IMR-90 (cell line): ENCODE measurements around the gene SDS. TPM values are rescaled to one million over a fixed set of nuclear protein-coding genes. Genes with fewer than 3 reads are reported as not detected.

Experiments
- ATAC-seq: fragments of 200-7000 bp; cut with Tn5 transposase; 2 replicates; pipeline ENCODE4 v1.9.1; 2020; ENCODE audit warnings: low read depth, mild to moderate bottlenecking, moderate library complexity
- BruUV-seq: library from RNA; stranded (reverse); fragments of 400-500 nt; replicated peaks from 2 replicates; lab custom pipeline; 2021; lab: Mats Ljungman, UMichigan
- CTCF ChIA-PET: fragments of 300-600 bp; formaldehyde crosslinking; extraction: SDS; loops from one replicate; lab custom pipeline; 2021; ENCODE audit warnings: antibody characterized with exemption; lab: Yijun Ruan, JAX
- POLR2A ChIA-PET: fragments of 300-600 bp; sonication (Branson Sonifier 250); formaldehyde crosslinking; loops from one replicate; lab custom pipeline; 2022; ENCODE audit warnings: antibody characterized with exemption; ENCODE audit not compliant: unreplicated experiment; lab: Charles Lee
- DNase-seq: peaks from one replicate; pipeline ENCODE4 v3.0.0; 2013
- H2AFZ ChIP-seq: replicated peaks from 2 replicates; pipeline ENCODE3; 2013; ENCODE audit warnings: low read length, mild to moderate bottlenecking; ENCODE audit not compliant: poor library complexity
- H2AK5ac ChIP-seq: 2 replicates; pipeline ENCODE4 v1.6.1; 2013; ENCODE audit warnings: low read depth, low read length, inconsistent platforms
- H2AK9ac ChIP-seq: replicated peaks from 2 replicates; pipeline ENCODE3; 2013; ENCODE audit warnings: mild to moderate bottlenecking, low read depth, low read length, moderate library complexity; ENCODE audit not compliant: poor library complexity
- H2BK120ac ChIP-seq: 2 replicates; pipeline ENCODE4 v1.6.1; 2013; ENCODE audit warnings: low read depth, low read length, inconsistent platforms
- H2BK15ac ChIP-seq: 3 replicates; pipeline ENCODE4 v1.6.1; 2013; ENCODE audit warnings: low read depth, low read length, inconsistent platforms
- H2BK20ac ChIP-seq: 2 replicates; pipeline ENCODE4 v1.6.1; 2013; ENCODE audit warnings: low read depth, mild to moderate bottlenecking, inconsistent platforms, low read length, moderate library complexity
- H2BK5ac ChIP-seq: 2 replicates; pipeline ENCODE4 v1.6.1; 2013; ENCODE audit warnings: mild to moderate bottlenecking, low read depth, low read length, inconsistent platforms; ENCODE audit not compliant: poor library complexity, severe bottlenecking
- H3K14ac ChIP-seq: replicated peaks from 2 replicates; pipeline ENCODE4 v1.6.1; 2013; ENCODE audit warnings: low read depth, low read length, inconsistent platforms
- H3K18ac ChIP-seq: 2 replicates; pipeline ENCODE4 v1.6.1; 2013; ENCODE audit warnings: low read depth, low read length, control low read depth
- H3K23ac ChIP-seq: 2 replicates; pipeline ENCODE4 v1.6.1; 2013; ENCODE audit warnings: low read depth, low read length, inconsistent platforms
- H3K27ac ChIP-seq: 2 replicates; pipeline ENCODE4 v1.5.1; 2013; ENCODE audit warnings: mild to moderate bottlenecking, control low read depth, low read length; ENCODE audit not compliant: insufficient read depth
- H3K27me3 ChIP-seq: 2 replicates; pipeline ENCODE4 v1.6.1; 2013; ENCODE audit warnings: low read length; ENCODE audit not compliant: control insufficient read depth, insufficient read depth
- H3K36me3 ChIP-seq: 2 replicates; pipeline ENCODE4 v1.6.1; 2013; ENCODE audit warnings: low read length, mixed read lengths; ENCODE audit not compliant: control insufficient read depth, insufficient read depth
- H3K4ac ChIP-seq: 2 replicates; pipeline ENCODE4 v1.6.1; 2013; ENCODE audit warnings: low read depth, low read length, inconsistent platforms
- H3K4me1 ChIP-seq: 2 replicates; pipeline ENCODE4 v1.6.1; 2013; ENCODE audit warnings: low read length, mixed read lengths; ENCODE audit not compliant: control insufficient read depth, insufficient read depth
- H3K4me2 ChIP-seq: 2 replicates; pipeline ENCODE4 v1.6.1; 2013; ENCODE audit warnings: low read depth, mild to moderate bottlenecking, control low read depth, low read length, moderate library complexity
- H3K4me3 ChIP-seq: 2 replicates; pipeline ENCODE4 v1.5.1; 2013; ENCODE audit warnings: low read depth, mild to moderate bottlenecking, control low read depth, low read length, moderate library complexity; ENCODE audit not compliant: insufficient read depth
- H3K56ac ChIP-seq: 2 replicates; pipeline ENCODE4 v1.6.1; 2013; ENCODE audit warnings: low read length, inconsistent platforms; ENCODE audit not compliant: insufficient read depth; ENCODE audit errors: extremely low read depth
- H3K79me1 ChIP-seq, 2 experiments: 2 replicates each; pipeline ENCODE4 v1.6.1; 2013; ENCODE audit warnings: low read length in 2 of 2, inconsistent platforms in 1 of 2, low read depth in 1 of 2
- H3K9ac ChIP-seq: 2 replicates; pipeline ENCODE4 v1.6.1; 2013; ENCODE audit warnings: low read depth, low read length, control low read depth
- H3K9me1 ChIP-seq: 2 replicates; pipeline ENCODE4 v1.6.1; 2013; ENCODE audit warnings: low read length, inconsistent platforms; ENCODE audit not compliant: insufficient read depth
- H3K9me3 ChIP-seq: 2 replicates; pipeline ENCODE4 v1.6.1; 2013; ENCODE audit warnings: low read length; ENCODE audit not compliant: control insufficient read depth, insufficient read depth
- H4K20me1 ChIP-seq: 2 replicates; pipeline ENCODE4 v1.6.1; 2013; ENCODE audit warnings: low read length, inconsistent platforms; ENCODE audit not compliant: insufficient read depth
- H4K5ac ChIP-seq: 2 replicates; pipeline ENCODE4 v1.6.1; 2013; ENCODE audit warnings: mild to moderate bottlenecking, low read depth, low read length, control low read depth
- H4K8ac ChIP-seq, 2 experiments: 2 replicates each; pipeline ENCODE4 v1.6.1; 2013; ENCODE audit warnings: low read depth in 2 of 2, low read length in 2 of 2, control low read depth in 1 of 2, inconsistent platforms in 1 of 2
- H4K91ac ChIP-seq: 2 replicates; pipeline ENCODE4 v1.6.1; 2013; ENCODE audit warnings: low read depth, low read length, inconsistent platforms; ENCODE audit not compliant: insufficient read depth
- CEBPB ChIP-seq: IDR thresholded peaks from 2 replicates; pipeline ENCODE4 v1.6.1; 2012; ENCODE audit warnings: low read depth, low read length, improper control_type of control experiment
- ELK1 ChIP-seq: fragments of 150-350 bp; IDR thresholded peaks from 2 replicates; pipeline ENCODE4 v1.6.1; 2016; ENCODE audit warnings: low read depth, mild to moderate bottlenecking, low read length, moderate library complexity, borderline replicate concordance
- FOS ChIP-seq: fragments of 150-350 bp; IDR thresholded peaks from 2 replicates; pipeline ENCODE4 v1.6.1; 2016; ENCODE audit warnings: low read depth, low read length
- MAFK ChIP-seq: IDR thresholded peaks from 2 replicates; pipeline ENCODE4 v1.6.1; 2012; ENCODE audit warnings: low read depth, low read length, improper control_type of control experiment
- MXI1 ChIP-seq: IDR thresholded peaks from 2 replicates; pipeline ENCODE4 v1.6.1; 2012; ENCODE audit warnings: low read depth, mild to moderate bottlenecking, low read length, moderate library complexity, borderline replicate concordance
- RFX5 ChIP-seq: IDR thresholded peaks from 2 replicates; pipeline ENCODE4 v1.8.0; 2012; ENCODE audit warnings: low read depth, mild to moderate bottlenecking, low read length, moderate library complexity
- WGBS, 2 experiments: methylation state at CpG; one replicate each; pipeline versions ENCODE4 v1.1.5 to v1.1.7; 2013; ENCODE audit warnings: missing lambda C conversion rate in 2 of 2; ENCODE audit not compliant: insufficient read length in 1 of 2; ENCODE audit errors: extremely low coverage in 2 of 2; 5-methylcytosine and 5-hydroxymethylcytosine counted together
- dilution Hi-C: fragments of 300-500 bp; cut with HindIII; formaldehyde crosslinking; loops from one replicate; pipeline ENCODE4 v1.14.3; 2018; ENCODE audit warnings: low sequenced_read_pairs; ENCODE audit not compliant: unreplicated experiment
- in situ Hi-C: fragments of 300-500 bp; cut with MboI; formaldehyde crosslinking; loops from 3 replicates; pipeline ENCODE4 v1.14.3; 2019; ENCODE audit warnings: low sequenced_read_pairs, inconsistent platforms, mixed read lengths
- intact Hi-C: fragments of 100-400 bp; cut with micrococcal nuclease; formaldehyde crosslinking; loops from 2 replicates; pipeline ENCODE4 v1.10.0; 2022
- polyA plus RNA-seq, 3 experiments: library from polyadenylated mRNA; depleted of rRNA; stranded (reverse); fragments of >200 nt; gene quantifications; 2 replicates each; pipeline ENCODE4 v1.2.3, GENCODE V29; 2012; ENCODE audit warnings: low replicate concordance in 1 of 3
- total RNA-seq: library from RNA; depleted of rRNA; stranded (reverse); fragments of >200 nt; gene quantifications from 2 replicates; pipeline ENCODE4 v1.2.3, GENCODE V29; 2012

Gene SDS
- total and polyA plus RNA-seq, 2 of the 4 experiments (the other 2 are of a cell fraction) = not detected

GRCh38 chr12:113414519-113415038 is 10.9 kb upstream of the SDS start:
- Histone ChIP-seq H3K27me3 (peaks cover 3% of the 10 kb centered on the region; the same call in 1 of the 2 replicates), H3K4ac (no peak overlapping the region), H3K4me3 (no peak overlapping the region), H3K27ac (no peak overlapping the region), H3K4me2 (no peak overlapping the region), H2BK20ac (no peak overlapping the region), H3K14ac (no peak overlapping the region), H2BK15ac (no peak overlapping the region), H3K36me3 (no peaks in the 10 kb centered on the region), H3K9ac (no peak overlapping the region), H3K18ac (no peak overlapping the region), H3K9me3 (no peaks in the 10 kb centered on the region), H3K23ac (no peak overlapping the region), H2BK120ac (no peak overlapping the region), H2AK5ac (no peak overlapping the region), H4K20me1 (no peaks in the 10 kb centered on the region), H2AK9ac (no peak overlapping the region), H2BK5ac (no peak overlapping the region), H3K79me1 (no peaks in the 10 kb centered on the region), H4K8ac (no peak overlapping the region), H3K9me1 (no peaks in the 10 kb centered on the region), H2AFZ (no peak overlapping the region), H3K4me1 (no peaks in the 10 kb centered on the region), H4K91ac (no peak overlapping the region), H3K56ac (no peak overlapping the region), H4K5ac (no peak overlapping the region)
- no peak for TF ChIP-seq CEBPB
- TF ChIP-seq MAFK = no peak
- TF ChIP-seq RFX5 = no peak
- no peak for TF ChIP-seq MXI1
- no peak for TF ChIP-seq FOS
- TF ChIP-seq ELK1 = no peak
- BruUV-seq = no TSS peak
- dilution Hi-C loops = no loop called here
- ChIA-PET CTCF (no interaction called here), POLR2A (no interaction called here)
- 77% methylated on average over 8 of the region's 9 CpGs; no CpG with 5 or more reads in 1 of the 2 experiments for WGBS, 2 experiments
- ATAC-seq = no peak
- no peak for DNase-seq
- intact Hi-C loops = no loop called here
- in situ Hi-C loops = no loop called here
